ENCODE results near the gene PRKAB1.
"Not testable (repeated sequence)": the region's sequence is repeated elsewhere in the genome, so short reads cannot be mapped to it uniquely, and the experiment has no call there.

Gene PRKAB1, protein sequence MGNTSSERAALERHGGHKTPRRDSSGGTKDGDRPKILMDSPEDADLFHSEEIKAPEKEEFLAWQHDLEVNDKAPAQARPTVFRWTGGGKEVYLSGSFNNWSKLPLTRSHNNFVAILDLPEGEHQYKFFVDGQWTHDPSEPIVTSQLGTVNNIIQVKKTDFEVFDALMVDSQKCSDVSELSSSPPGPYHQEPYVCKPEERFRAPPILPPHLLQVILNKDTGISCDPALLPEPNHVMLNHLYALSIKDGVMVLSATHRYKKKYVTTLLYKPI

GRCh38 chr12:119667577-119668323 is at the start of gene PRKAB1:
Gene PRKAB1, plus strand, starts transcription at chr12:119668133. Its CDS starts 112 bp downstream, at chr12:119668245.
- peak; percentile 95 for DNase-seq

DNA sequence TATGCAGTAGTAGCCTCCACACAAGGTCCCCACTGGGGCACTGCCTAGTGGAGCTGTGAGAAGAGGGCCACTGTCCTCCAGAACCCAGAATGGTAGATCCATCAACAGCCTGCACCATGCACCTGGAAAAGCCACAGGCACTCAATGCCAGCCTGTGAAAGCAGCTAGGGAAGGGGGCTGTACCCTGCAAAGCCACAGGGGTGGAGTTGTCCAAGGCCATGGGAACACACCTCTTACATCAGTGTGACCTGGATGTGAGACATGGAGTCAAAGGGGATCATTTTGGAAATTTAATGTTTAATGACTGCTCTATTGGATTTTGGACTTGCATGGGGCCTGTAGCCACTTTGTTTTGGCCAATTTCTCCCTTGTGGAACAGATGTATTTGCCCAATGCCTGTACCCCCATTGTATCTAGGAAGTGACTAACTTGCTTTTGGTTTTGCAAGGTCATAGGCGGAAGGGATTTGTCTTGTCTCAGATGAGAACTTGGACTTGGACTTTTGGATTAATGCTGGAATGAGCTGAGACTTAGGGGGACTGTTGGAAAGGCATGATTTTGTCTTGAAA is 49.5 kb upstream of the PRKAB1 start:
- not testable (repeated sequence) for DNase-seq

DNA sequence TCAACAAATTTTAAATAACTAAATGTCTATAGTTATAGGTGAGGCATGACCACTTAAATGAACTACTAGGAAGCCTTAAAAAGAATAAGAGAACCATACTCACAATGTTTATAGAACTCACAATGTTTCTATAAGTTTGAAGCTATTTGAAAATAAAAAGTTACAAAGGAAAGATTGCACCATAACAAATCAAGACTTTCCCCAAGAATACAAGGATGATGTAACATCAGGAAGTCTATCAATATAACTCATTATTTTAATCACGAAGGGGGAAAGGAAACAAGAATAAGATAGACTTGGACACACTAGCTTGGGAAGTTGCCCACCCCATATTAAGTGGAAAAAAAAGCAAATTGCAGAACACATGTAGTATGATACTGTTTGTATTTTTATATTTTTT is 47.4 kb upstream of the PRKAB1 start:
- no peak for DNase-seq

DNA sequence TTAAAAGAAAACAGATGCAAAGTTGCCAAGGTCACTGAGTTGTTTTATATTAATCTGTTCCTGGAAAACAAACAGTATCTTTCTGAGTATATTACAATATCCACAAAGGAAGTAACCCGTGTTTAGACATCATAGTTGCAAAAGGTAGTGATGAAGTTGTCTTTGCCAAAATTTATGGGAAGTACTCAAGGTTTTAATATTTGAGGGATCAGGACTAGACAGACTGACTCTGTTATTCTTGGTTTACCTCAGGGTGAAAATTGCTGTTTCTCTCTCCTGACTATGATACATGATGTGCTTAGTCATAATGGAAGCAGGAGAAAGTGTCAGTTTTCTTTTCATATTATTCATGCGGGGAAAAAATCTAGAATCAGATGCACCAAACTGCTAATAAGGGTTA is 46.1 kb upstream of the PRKAB1 start:
- no peak for DNase-seq

DNA sequence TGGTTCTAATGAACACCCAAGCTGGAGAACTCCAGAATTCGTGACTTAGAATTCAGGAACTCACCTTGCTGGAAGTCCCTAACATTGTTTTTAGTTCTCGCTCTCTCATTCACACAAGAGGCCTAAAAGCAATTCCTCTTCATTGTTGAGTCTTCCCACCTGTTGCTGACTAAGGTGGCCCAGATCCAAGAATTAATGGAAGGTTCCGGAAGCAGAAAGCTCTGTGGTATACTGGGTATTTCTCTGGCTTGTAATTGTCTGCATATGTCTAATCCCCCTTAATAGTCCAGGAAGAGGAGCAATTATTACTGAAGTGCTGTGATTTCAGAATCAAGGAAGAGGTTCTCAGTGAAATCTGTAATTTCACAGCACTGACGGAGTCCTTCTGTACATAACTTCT is 43.0 kb upstream of the PRKAB1 start:
- DNase-seq, result peak; percentile 69

DNA sequence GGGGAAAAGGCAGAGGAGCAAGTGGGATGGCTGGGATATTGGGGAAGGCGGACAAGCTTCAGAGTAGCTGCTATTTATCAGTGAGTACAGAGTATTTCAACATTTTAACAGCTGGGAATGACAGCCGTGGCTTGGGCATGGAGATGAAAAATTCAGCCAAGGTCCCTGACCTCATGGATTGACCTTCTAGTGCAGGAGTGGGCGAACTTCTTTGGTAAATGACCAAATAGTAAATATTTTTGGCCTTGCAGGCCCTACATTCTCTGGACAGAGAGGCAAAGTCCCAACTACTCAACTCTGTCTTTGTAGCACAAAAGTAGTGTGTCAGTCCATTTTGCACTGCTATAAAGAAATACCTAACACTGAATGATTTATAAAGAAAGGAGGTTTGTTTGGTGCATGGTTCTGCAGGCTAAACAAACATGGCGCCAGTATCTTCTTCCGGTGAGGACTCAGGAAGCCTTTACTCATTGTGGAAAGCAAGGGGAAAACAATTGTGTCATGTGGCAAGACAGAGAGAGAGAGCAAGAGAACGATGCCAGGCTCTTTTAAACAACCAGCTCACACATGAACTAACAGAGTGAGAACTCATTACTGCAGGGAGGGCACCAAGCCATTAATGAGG is 40.8 kb upstream of the PRKAB1 start:
- DNase-seq, result no peak

GRCh38 chr12:119627686-119628085 is 40.2 kb upstream of the PRKAB1 start:
- no peak for DNase-seq

- DNase-seq, result no peak
Measured at GRCh38 chr12:119630223-119630780, 37.6 kb upstream of the PRKAB1 start.

DNA sequence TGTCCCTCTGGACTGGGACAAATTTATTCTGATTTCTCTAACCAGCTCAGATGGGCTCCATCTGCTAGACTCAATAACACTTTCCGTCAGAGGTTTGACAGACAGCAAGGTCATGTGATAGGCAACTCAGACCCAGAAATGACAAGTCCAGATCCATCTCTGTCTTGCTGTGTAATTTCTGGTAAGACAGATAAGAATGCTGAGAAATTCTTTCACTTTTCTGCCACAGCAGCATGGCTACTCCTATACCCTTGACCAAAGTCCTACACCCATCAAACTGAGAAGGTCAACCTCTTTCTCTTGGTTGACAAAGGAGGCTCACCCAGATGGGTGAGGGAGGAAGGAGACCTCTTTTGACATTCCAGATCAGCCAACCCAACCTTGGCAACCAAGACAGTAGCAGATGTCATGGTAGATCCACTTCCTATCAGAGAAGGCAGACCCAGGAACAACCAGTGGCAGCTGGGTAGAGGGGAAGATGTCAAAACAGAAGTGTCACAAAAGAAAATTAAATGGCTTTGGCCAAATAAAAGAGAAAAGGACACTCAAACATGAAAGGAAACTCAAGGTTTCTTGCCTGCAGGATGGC is 36.9 kb upstream of the PRKAB1 start:
- no peak for DNase-seq

- no peak for DNase-seq
Measured at GRCh38 chr12:119631930-119632678, 35.8 kb upstream of the PRKAB1 start.

DNA sequence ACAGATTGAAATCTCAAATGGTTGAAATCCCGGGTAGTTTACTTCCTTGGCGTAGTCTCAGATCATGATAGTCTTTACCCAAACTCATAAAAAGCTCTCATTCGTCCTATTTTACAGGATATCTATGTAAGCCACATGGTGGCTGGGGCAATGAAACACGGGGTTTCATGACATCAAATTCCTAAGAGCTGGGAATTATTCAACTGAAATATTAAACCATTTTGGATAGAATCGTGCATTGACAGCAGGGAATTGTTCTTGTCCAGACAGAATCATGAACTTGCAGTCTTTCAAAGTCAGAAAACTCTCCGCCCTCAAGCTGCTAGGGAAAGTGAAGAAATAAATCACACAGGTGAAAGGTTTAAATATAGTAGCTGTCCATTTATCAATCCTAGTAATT is 33.2 kb upstream of the PRKAB1 start:
- DNase-seq, result no peak

GRCh38 chr12:119642986-119643385 is 24.9 kb upstream of the PRKAB1 start:
- no peak for DNase-seq

- DNase-seq, result no peak
Measured at GRCh38 chr12:119644930-119645329, 23.0 kb upstream of the PRKAB1 start.

DNA sequence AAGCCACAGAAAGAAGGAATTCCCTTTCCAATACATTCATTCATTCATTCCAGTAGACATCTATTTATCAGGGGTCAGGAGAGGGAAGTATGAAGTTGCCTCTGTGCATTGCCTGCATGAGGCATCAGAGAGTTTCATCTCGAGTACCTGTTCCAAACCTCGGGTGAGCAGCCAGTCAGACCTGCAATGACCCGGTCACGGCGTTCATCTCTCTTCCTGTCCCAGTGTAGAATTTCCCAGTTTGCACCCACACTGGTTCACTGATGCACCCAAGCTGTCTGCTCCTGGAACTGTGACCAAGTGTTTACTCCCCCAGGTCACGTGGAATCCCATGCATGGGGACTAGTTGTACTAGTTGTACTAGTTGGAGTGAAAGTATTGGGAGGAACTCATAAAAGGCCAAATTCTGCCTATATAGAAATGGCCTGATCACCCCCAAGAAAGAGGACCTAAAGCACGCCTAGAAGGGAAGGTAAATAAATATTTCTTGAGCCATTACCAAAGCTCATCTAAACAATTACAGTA is 22.3 kb upstream of the PRKAB1 start:
- no peak for DNase-seq

DNA sequence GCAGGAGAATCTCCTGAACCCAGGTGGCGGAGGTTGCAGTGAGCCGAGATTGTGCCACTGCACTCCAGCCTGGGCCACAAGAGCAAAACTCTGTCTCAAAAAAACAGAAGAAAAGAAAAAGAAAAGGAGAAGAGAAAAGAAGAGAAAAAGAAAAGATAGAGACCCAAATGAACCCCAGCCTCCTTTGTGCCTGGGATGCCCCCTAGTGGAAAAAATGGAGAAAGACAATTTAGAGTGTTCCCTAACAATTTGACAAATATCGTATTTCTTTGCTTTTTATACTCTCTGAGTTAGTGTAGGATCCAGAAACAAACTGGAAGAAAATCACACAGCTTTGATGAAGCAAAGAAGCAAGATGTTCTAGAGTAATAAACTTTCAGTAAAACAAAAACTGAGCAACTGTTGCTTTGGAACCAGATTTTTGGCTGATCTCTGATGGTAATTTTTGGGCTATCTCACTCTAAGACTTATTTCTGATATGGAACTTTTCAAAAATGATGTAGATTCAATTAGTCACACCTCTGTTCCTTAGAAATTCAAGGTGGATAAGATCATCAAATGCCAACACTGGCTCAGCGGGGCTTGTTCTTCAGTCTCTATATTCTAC is 18.6 kb upstream of the PRKAB1 start:
- DNase-seq, result no peak

GRCh38 chr12:119652665-119653064 is 15.3 kb upstream of the PRKAB1 start:
- DNase-seq, result no peak

DNA sequence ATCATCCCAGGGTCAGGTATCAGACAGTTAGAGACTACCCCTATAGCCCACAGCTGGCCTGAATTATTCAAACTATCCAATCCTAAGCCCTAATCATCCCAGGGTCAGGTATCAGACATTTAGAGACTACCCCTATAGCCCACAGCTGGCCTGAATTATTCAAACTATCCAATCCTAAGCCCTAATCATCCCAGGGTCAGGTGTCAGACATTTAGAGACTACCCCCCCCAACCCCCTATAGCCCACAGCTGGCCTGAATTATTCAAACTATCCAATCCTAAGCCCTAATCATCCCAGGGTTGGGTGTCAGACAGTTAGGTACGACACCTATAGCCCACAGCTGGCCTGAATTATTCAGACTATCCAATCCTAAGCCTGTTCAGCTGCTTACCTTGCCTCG is 10.9 kb upstream of the PRKAB1 start:
- not testable (repeated sequence) for DNase-seq

DNA sequence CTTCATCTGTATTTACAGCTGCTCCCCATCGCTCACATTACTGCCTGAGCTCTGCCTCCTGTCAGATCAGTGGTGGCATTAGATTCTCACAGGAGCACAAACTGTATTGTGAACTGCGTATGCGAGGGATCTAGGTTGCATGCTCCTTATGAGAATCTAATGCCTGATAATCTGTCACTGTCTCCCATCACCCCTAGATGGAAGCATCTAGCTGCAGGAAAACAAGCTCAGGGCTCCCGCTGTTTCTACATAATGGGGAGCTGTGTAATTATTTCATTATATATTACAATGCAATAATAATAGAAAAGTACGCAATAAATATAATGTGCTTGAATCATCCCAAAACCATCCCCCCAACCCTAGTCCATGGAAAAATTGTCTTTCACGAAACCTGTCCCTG is 9.8 kb upstream of the PRKAB1 start:
- DNase-seq, result not testable (repeated sequence)

GRCh38 chr12:119659289-119659897 is 8.5 kb upstream of the PRKAB1 start:
- DNase-seq, result no peak

- no peak for DNase-seq
Measured at GRCh38 chr12:119660076-119660475, 7.9 kb upstream of the PRKAB1 start.

DNA sequence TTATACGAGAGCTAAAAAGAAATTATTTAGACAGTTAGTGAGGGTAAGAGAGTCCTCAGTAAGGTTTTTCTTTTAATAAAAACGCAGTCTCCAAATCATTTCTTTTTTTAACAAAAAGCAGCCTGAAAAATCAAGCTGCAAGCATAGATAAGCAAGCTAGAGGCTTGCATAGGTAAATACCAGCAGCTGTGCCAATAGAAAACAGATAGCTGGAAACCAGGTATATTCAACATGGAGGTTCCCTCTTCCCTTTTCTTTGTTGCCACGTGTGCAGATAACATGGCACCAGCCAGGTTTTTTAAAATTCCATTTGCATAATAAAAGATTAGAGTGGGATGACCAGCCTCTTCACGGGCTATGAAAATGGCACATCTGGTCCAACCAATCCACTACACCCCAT is 6.1 kb upstream of the PRKAB1 start:
- no peak for DNase-seq

All from DMS79 (cell line).